HepG2 (cell line): ENCODE results near the gene VAPA. TPM values are rescaled to one million over a fixed set of nuclear protein-coding genes. Genes with fewer than 3 reads are reported as not detected.

ENCODE experiments used
- ATAC-seq: fragments of 200-7000 bp; cut with Tn5 transposase; 3 replicates; pipeline ENCODE4 v1.9.1; 2020; ENCODE audit warnings: mild to moderate bottlenecking, moderate library complexity
- BruUV-seq: library from RNA; stranded (reverse); fragments of 400-500 nt; replicated peaks from 2 replicates; lab custom pipeline; 2021; lab: Mats Ljungman, UMichigan
- CTCF ChIA-PET: fragments of 300-600 bp; formaldehyde crosslinking; extraction: SDS; loops from one replicate; lab custom pipeline; 2021; ENCODE audit warnings: low total read pairs, inconsistent platforms, low intra/inter-chr PET ratio; lab: Yijun Ruan, JAX
- POLR2A ChIA-PET: fragments of 350-600 bp; sonication (Branson Sonifier 250); formaldehyde crosslinking; loops from one replicate; lab custom pipeline; 2020; ENCODE audit warnings: antibody characterized with exemption, inconsistent platforms; lab: Yijun Ruan, JAX
- DNase-seq: peaks from one replicate; pipeline ENCODE4 v3.0.0-alpha.2; 2015; ENCODE audit warnings: low spot score
- FAIRE-seq: peaks from 3 replicates; lab custom pipeline; 2011; peaks lifted over from hg19 to GRCh38; lab: Jason Lieb, UNC
- H2AFZ ChIP-seq: one replicate; pipeline ENCODE4 v1.6.1; 2011; ENCODE audit warnings: low read length, inconsistent platforms
- H3K27ac ChIP-seq: fragments of 300-600 bp; 3 replicates; pipeline ENCODE4 v1.8.0; 2011; ENCODE audit warnings: mixed run types, mild to moderate bottlenecking, mixed read lengths, low read length, inconsistent platforms; ENCODE audit not compliant: insufficient read depth; ENCODE audit errors: extremely low read length
- H3K27me3 ChIP-seq, 2 experiments: fragments of 200-600 bp in 1 of 2; 2 replicates in 1 of 2; 3 replicates in 1 of 2; pipeline versions ENCODE4 v1.6.0 to v1.8.0; 2011; ENCODE audit warnings: low read length in 2 of 2, mild to moderate bottlenecking in 2 of 2, moderate library complexity in 2 of 2, inconsistent platforms in 1 of 2; ENCODE audit not compliant: insufficient read depth in 2 of 2, control insufficient read depth in 1 of 2
- H3K36me3 ChIP-seq, 2 experiments: fragments of 200-600 bp in 1 of 2; replicated peaks in 1 of 2; 2 replicates in 1 of 2; 3 replicates in 1 of 2; pipeline versions ENCODE4 v1.5.1 to v1.8.0; 2011; ENCODE audit warnings: low read length in 2 of 2, inconsistent platforms in 1 of 2; ENCODE audit not compliant: insufficient read depth in 2 of 2, control insufficient read depth in 1 of 2
- H3K4me1 ChIP-seq: 2 replicates; pipeline ENCODE4 v1.5.1; 2012; ENCODE audit warnings: low read length, inconsistent platforms; ENCODE audit not compliant: insufficient read depth
- H3K4me2 ChIP-seq: 2 replicates; pipeline ENCODE4 v1.6.0; 2011; ENCODE audit warnings: low read depth, low read length, inconsistent platforms
- H3K4me3 ChIP-seq, 3 experiments: fragments of 200-600 bp in 1 of 3; sonication (generic), shearing (Covaris generic) in 1 of 3; replicated peaks in 1 of 3; 2 replicates each; pipeline ENCODE4 v1.5.1; 2011 to 2016; ENCODE audit warnings: low read length in 3 of 3, inconsistent platforms in 2 of 3, low read depth in 2 of 3, mild to moderate bottlenecking in 2 of 3, control low read depth in 1 of 3, mixed read lengths in 1 of 3; ENCODE audit not compliant: insufficient read depth in 1 of 3
- H3K79me2 ChIP-seq: one replicate; pipeline ENCODE4 v1.6.1; 2011; ENCODE audit warnings: low read length, inconsistent platforms; ENCODE audit not compliant: insufficient read depth
- H3K9ac ChIP-seq: 2 replicates; pipeline ENCODE4 v1.6.0; 2011; ENCODE audit warnings: mild to moderate bottlenecking, low read depth, low read length, inconsistent platforms; ENCODE audit not compliant: insufficient read depth
- H3K9me3 ChIP-seq: 2 replicates; pipeline ENCODE4 v1.5.1; 2012; ENCODE audit warnings: mild to moderate bottlenecking, low read length
- H4K20me1 ChIP-seq: 2 replicates; pipeline ENCODE4 v1.6.0; 2011; ENCODE audit warnings: inconsistent platforms, mild to moderate bottlenecking, low read length, moderate library complexity; ENCODE audit not compliant: insufficient read depth
- ELF1 ChIP-seq: sonication (generic); formaldehyde crosslinking; IDR thresholded peaks from 2 replicates; pipeline ENCODE4 v1.4.0; 2020; ENCODE audit warnings: missing genetic modification reagents
- GRHL1 ChIP-seq: sonication (generic); formaldehyde crosslinking; conservative IDR thresholded peaks from 2 replicates; pipeline ENCODE4 v1.8.0; 2022; ENCODE audit warnings: missing genetic modification reagents
- GZF1 ChIP-seq: sonication (generic); formaldehyde crosslinking; IDR thresholded peaks from 2 replicates; pipeline ENCODE4 v1.5.1; 2020; ENCODE audit warnings: mild to moderate bottlenecking, missing genetic modification reagents
- NR2C2 ChIP-seq: sonication (generic); formaldehyde crosslinking; IDR thresholded peaks from 2 replicates; pipeline ENCODE4 v1.4.0; 2020; ENCODE audit warnings: missing genetic modification reagents, mild to moderate bottlenecking, moderate library complexity, borderline replicate concordance
- PCBP2 ChIP-seq: fragments of 200-400 bp; formaldehyde crosslinking; optimal IDR thresholded peaks from 2 replicates; pipeline ENCODE3; 2018; ENCODE audit warnings: low read length, low read depth; ENCODE audit not compliant: poor library complexity, severe bottlenecking
- SNRNP70 ChIP-seq: fragments of 200-400 bp; formaldehyde crosslinking; IDR thresholded peaks from 2 replicates; pipeline ENCODE4 v1.6.1; 2017; ENCODE audit warnings: mild to moderate bottlenecking, low read depth, low read length, moderate library complexity
- SOX13 ChIP-seq, 3 experiments: fragments of 450-650 bp in 1 of 3; sonication (generic) in 1 of 3; formaldehyde crosslinking in 1 of 3; IDR thresholded peaks in 2 of 3; conservative IDR thresholded peaks in 1 of 3; 2 replicates each; pipeline versions ENCODE4 v1.5.0 to v1.6.1; 2016 to 2020; ENCODE audit warnings: antibody characterized with exemption in 1 of 3, mild to moderate bottlenecking in 1 of 3, missing compliant biosample characterization in 1 of 3, missing genetic modification reagents in 1 of 3, moderate library complexity in 1 of 3
- SSRP1 ChIP-seq: IDR thresholded peaks from 2 replicates; pipeline ENCODE4 v1.6.1; 2016; ENCODE audit warnings: control low read depth
- ZIK1 ChIP-seq: sonication (generic); formaldehyde crosslinking; IDR thresholded peaks from 2 replicates; pipeline ENCODE4 v1.5.0; 2020; ENCODE audit warnings: mild to moderate bottlenecking, low read depth, missing genetic modification reagents, borderline replicate concordance
- ZNF781 ChIP-seq: sonication (generic); formaldehyde crosslinking; IDR thresholded peaks from 2 replicates; pipeline ENCODE4 v1.5.1; 2020; ENCODE audit warnings: borderline replicate concordance, mild to moderate bottlenecking, missing genetic modification reagents; ENCODE audit errors: not compliant biosample characterization
- ZNF83 ChIP-seq: sonication (generic); formaldehyde crosslinking; IDR thresholded peaks from 2 replicates; pipeline ENCODE4 v1.4.0; 2020; ENCODE audit warnings: missing genetic modification reagents, mild to moderate bottlenecking, borderline replicate concordance
- WGBS: methylation state at CpG from one replicate; pipeline ENCODE4 v1.1.6; 2017; ENCODE audit warnings: low lambda C conversion rate; 5-methylcytosine and 5-hydroxymethylcytosine counted together
- in situ Hi-C: cut with HindIII; loops from 2 replicates; pipeline ENCODE4 v1.10.0; 2017; ENCODE audit warnings: low pct_unique_long_range_greater_than_20kb; ENCODE audit not compliant: extremely low pct_ligation_motif_present
- intact Hi-C: fragments of 100-400 bp; cut with micrococcal nuclease; formaldehyde crosslinking; loops from one replicate; pipeline ENCODE4 v1.10.0; 2022; ENCODE audit not compliant: unreplicated experiment
- polyA plus RNA-seq, 8 experiments: library from polyadenylated mRNA; depleted of rRNA in 3 of 8; stranded (reverse) in 7 of 8; unstranded in 1 of 8; fragments of >200 nt; fragmentation: Illumina TruSeq in 4 of 8; extraction: Trizol in 4 of 8; gene quantifications; 2 replicates each; pipeline versions ENCODE4 v1.2.1 to v1.2.3, GENCODE V29; 2011 to 2016; ENCODE audit warnings: low read depth in 4 of 8, missing spikeins in 1 of 8, mixed read lengths in 1 of 8; ENCODE audit not compliant: insufficient read depth in 1 of 8
- total RNA-seq, 5 experiments: library from RNA; depleted of rRNA; stranded (reverse); fragments of >200 nt; fragmentation: Illumina TruSeq; extraction: Trizol; gene quantifications; 2 replicates each; pipeline ENCODE4 v1.2.3, GENCODE V29; 2016; ENCODE audit warnings: low read depth in 1 of 5
- TF ChIP-seq, protein P1 (sequence below): sonication (generic); formaldehyde crosslinking; IDR thresholded peaks from 2 replicates; pipeline ENCODE4 v1.4.0; 2020; ENCODE audit warnings: mild to moderate bottlenecking, missing genetic modification reagents, borderline replicate concordance
- TF ChIP-seq, protein P2 (sequence below): sonication (generic); formaldehyde crosslinking; IDR thresholded peaks from 2 replicates; pipeline ENCODE4 v1.5.1; 2020; ENCODE audit warnings: missing genetic modification reagents, mild to moderate bottlenecking, borderline replicate concordance

Gene VAPA
- total and polyA plus RNA-seq, 2 of the 13 experiments (the other 11 are each of a cell fraction or from before 2014, with no cell fraction given): 167 to 294 TPM

- in situ Hi-C loops (no loop called here), intact Hi-C loops (no loop called here)
- FAIRE-seq (no peak), ATAC-seq (no peak), DNase-seq (no peak)
- CTCF ChIA-PET: no interaction called here
- BruUV-seq: no TSS peak
- Histone ChIP-seq H3K4me3 (no peak overlapping the region), H3K9me3 (peaks cover 7% of the 10 kb centered on the region; the same call in 1 of the 2 replicates), H2AFZ (no peak overlapping the region), H3K27ac (no peak overlapping the region), H4K20me1 (no peaks in the 10 kb centered on the region), H3K79me2 (no peaks in the 10 kb centered on the region), H3K4me1 (peaks cover 25% of the 10 kb centered on the region), H3K9ac (no peak overlapping the region), H3K36me3 (no peaks in the 10 kb centered on the region), H3K27me3 (peaks cover 0 to 26% of the 10 kb centered on the region in 2 experiments; a peak in 4 of 5 replicates), H3K4me2 (no peak overlapping the region)
- POLR2A ChIA-PET: no interaction called here
- 59% methylated on average over 11 of the region's 11 CpGs for WGBS
- TF ChIP-seq SSRP1 (CRISPR knock-in tag) (no peak), ELF1 (no peak), GRHL1 (CRISPR knock-in tag) (no peak), PCBP2 (no peak), SOX13 (IDR thresholded peaks at IDR 0.05) (no peak), SOX13 (CRISPR knock-in tag; conservative IDR thresholded peaks at IDR 0.05 in 1 of 2, IDR thresholded peaks at IDR 0.05 in 1 of 2) (no peak), SNRNP70 (no peak), ZNF83 (CRISPR knock-in tag) (no peak), NR2C2 (CRISPR knock-in tag) (no peak), ZIK1 (CRISPR knock-in tag) (no peak), GZF1 (CRISPR knock-in tag) (no peak), ZNF781 (CRISPR knock-in tag) (no peak)
- TF ChIP-seq, protein P1, sequence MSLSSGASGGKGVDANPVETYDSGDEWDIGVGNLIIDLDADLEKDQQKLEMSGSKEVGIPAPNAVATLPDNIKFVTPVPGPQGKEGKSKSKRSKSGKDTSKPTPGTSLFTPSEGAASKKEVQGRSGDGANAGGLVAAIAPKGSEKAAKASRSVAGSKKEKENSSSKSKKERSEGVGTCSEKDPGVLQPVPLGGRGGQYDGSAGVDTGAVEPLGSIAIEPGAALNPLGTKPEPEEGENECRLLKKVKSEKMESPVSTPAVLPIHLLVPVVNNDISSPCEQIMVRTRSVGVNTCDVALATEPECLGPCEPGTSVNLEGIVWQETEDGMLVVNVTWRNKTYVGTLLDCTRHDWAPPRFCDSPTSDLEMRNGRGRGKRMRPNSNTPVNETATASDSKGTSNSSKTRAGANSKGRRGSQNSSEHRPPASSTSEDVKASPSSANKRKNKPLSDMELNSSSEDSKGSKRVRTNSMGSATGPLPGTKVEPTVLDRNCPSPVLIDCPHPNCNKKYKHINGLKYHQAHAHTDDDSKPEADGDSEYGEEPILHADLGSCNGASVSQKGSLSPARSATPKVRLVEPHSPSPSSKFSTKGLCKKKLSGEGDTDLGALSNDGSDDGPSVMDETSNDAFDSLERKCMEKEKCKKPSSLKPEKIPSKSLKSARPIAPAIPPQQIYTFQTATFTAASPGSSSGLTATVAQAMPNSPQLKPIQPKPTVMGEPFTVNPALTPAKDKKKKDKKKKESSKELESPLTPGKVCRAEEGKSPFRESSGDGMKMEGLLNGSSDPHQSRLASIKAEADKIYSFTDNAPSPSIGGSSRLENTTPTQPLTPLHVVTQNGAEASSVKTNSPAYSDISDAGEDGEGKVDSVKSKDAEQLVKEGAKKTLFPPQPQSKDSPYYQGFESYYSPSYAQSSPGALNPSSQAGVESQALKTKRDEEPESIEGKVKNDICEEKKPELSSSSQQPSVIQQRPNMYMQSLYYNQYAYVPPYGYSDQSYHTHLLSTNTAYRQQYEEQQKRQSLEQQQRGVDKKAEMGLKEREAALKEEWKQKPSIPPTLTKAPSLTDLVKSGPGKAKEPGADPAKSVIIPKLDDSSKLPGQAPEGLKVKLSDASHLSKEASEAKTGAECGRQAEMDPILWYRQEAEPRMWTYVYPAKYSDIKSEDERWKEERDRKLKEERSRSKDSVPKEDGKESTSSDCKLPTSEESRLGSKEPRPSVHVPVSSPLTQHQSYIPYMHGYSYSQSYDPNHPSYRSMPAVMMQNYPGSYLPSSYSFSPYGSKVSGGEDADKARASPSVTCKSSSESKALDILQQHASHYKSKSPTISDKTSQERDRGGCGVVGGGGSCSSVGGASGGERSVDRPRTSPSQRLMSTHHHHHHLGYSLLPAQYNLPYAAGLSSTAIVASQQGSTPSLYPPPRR (CRISPR knock-in tag): no peak
- TF ChIP-seq, protein P2, sequence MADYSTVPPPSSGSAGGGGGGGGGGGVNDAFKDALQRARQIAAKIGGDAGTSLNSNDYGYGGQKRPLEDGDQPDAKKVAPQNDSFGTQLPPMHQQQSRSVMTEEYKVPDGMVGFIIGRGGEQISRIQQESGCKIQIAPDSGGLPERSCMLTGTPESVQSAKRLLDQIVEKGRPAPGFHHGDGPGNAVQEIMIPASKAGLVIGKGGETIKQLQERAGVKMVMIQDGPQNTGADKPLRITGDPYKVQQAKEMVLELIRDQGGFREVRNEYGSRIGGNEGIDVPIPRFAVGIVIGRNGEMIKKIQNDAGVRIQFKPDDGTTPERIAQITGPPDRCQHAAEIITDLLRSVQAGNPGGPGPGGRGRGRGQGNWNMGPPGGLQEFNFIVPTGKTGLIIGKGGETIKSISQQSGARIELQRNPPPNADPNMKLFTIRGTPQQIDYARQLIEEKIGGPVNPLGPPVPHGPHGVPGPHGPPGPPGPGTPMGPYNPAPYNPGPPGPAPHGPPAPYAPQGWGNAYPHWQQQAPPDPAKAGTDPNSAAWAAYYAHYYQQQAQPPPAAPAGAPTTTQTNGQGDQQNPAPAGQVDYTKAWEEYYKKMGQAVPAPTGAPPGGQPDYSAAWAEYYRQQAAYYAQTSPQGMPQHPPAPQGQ (CRISPR knock-in tag): no peak
Observed at GRCh38 chr18:9992973-9993520, 79.2 kb downstream of the VAPA start.
